Stimulated activated CD8-positive, alpha-beta memory T cell treated with anti-CD3 and anti-CD28 coated beads, Interleukin-15, amount 100 ng/mL, for 4 hours (primary cell): ENCODE measurements around the gene RRP15.

ENCODE experiments used
- DNase-seq, 2 donors: peaks; one replicate each; pipeline ENCODE4 v3.0.0-alpha.2; 2020; ENCODE audit warnings: low read depth in 2 of 2

The RRP15 gene

DNA sequence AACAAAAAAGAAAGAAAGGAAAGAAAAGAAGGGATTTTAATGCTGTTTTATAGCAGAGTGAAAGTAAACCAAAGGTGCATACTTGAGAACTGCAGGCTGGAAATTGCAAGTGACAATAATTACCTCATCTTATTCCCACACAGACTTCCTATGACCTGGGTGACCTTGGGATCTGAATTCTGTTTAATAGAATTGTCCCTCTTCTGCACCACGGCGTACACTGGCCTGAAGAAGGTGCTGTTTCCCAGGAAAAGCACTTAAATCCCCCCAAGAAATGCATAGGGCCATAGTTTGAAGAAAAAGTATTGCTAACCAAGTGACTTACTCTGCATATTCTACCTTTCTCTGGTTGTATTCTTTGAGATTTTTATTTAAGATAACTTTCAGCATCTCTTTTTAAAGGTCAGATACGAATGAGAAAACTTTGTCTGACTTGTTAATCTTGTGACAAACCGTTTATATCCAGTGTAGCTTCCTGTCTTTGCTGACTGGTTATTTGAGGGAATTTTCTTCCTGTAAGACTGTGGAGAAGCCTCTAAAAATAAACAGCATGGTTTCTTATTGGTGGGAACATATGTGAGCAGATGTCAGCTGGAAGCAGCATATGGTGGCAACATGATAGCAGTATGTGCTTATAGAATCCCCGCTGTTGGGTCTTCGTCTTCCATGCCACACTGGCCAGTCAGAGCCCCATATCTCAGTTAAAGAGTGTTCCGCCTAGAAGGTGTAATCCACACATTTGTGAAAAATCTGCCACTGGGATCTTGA is 76.4 kb downstream of the RRP15 start:
- no peak for DNase-seq

DNA sequence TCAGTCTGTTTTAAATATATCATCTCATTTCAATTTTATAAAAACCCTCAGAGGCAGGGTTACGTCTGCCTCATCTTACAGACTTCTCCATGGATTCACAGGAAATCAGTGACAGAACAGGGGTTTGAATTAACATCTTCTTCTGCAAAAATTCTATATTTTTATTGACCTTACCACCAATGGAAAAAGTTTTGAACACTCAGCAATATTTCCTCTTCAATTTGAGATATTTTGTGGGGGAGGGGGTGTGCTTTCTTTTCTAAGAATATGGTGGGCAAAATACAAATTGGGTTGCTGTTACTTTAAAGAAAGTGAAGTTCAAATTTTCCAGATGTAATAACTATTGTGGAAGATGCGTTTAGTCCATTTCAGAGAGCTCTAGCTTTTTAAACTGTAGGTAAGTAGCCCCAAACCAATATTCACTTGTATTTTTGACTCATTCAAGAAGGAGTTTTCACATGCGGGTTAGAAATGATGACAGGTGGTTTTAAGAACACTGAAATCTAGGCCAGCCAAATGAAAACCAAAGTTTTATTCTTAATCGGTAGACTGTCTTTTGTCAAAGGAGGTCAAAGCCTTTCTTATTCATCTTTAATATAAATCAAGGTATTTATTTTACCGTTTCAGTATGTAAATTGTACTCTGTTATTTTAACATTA is 77.5 kb downstream of the RRP15 start:
- DNase-seq = no peak

DNA sequence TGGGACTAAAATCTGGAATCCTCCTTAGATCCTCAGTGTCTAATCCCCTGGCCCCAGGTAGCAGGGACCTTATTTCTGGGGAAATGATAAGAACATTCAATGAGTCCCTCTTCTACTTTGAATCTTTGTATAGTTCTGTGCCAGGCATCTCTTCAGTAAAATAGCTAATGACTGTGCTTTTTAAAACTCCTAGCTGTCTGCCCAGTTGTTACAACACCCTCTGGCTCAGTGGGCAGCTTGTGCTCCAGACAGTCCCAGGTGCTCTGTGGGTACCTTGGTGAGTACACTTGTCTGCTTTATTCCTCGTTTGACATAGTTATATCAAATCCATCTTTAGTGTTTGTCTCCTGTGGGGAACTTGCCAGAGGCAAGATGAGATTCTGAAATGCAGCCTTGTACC is 78.0 kb downstream of the RRP15 start:
- no peak for DNase-seq

DNA sequence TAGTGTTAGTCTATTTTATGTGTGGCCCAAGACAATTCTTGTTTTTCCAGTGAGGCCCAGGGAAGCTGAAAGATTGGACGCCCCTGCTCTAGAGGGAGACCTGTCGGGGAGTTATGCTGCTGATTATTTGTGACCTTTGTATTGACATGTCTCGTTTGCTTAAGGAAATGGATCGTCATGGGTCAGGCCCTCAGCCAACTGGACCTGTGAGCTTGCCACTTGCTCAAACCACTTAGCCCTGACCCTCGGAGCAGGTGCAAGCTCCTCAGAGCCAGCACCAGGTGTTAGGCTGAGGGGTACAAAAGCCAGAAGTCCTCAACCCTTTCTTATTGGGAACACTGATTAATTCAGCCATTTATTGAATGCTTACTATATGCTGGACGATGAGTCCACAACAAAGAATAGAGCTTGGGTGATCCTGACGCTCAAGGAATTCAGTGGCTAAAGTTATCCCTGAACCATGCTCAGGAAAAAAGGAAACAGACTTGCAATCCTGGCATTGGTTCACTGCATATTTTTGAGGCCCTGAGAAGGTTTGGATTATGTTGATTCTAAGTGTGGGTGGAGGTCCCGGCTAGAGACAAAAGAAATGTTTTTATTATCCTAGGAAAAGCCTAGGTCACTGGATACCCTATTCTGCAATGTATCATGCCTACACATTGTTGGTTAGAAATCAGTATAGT is 79.1 kb downstream of the RRP15 start:
- DNase-seq = no peak

DNA sequence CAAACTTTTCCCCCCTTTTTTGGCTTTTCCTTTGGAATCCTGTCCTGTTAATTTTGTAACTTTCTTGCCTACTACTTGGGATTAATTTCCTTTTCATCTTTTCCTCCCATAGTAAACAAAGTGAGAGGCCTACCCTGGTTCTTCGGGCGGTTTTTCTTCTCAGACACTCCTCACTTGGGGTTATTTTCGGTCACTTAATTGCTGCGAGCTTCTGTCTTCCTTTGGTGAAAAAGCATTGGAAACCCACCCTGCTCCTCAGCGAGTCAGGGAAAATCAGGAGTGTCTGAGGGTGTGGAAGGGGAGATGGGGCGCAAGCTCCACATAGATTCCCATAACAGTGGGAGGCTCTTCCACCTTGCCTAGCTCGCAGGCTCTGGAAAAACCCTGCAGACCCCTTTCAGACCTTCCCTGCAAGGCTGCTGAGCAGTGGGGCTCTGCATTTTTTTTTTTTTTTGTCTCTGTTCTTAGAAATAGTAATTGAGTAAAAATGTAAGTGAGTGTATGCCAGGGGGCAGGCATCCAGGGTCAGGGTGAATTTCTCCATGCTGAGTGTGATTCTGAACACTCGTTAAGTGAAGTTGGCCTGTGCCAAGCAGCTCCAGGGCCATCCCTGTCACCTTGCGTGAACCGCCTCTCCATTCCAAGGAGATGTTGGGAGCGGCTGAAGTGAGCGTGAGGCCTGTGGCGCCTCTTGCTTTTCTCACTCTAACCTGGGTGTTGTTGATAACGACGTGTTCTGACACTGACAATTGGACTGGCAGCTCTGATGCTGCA is 80.3 kb downstream of the RRP15 start:
- no peak for DNase-seq

DNA sequence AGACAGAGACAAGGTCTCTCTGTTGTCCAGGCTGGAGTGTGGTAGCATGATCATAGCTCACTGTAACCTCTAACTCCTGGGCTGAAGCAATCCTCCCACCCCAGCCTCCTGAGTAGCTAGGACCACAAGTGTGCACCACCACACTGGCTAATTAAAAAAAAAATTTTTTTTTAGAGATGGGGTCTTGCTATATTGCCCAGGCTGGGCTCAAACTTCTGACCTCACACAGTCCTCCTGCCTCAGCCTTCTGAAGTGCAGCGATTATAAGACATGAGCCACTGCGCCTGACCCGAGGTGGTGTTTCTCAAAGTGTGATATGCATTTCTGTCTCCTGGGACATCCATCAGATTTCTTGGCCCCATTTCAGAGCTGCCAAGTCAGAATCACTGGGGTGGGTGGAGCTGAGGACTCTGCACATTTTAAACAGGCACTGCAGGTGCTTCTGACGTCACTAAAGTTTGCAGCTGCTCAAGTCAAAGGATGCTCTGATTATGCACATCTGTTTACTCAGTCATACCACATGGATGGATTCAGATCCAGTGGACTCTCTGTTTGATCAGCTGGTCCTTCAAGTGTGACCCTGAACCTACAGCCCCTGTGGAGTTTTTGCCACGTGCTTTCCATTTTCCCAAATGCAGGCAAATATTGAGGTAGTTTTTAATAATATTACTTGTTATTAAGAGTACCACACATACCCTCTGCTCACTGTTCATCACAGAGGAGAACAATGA is 81.4 kb downstream of the RRP15 start:
- DNase-seq = no peak

DNA sequence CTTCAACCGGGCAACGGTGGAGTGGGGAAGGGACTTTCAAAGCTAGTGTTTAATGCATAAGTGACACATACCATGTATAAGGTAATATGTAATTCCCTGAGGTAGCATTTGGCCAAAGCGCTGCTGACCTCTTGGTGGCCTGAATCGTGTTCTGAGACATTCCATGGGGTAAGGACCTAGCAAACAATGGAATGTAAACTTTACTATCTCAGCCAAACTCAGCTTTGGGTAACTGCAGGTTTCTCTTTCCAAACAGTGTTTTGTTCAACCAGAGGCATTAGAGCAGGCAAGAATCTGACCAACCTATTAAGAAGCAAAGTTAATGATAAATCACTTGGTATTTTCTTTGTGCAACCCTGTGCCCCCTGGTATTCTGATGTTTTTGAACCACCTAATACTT is 82.0 kb downstream of the RRP15 start:
- no peak for DNase-seq

DNA sequence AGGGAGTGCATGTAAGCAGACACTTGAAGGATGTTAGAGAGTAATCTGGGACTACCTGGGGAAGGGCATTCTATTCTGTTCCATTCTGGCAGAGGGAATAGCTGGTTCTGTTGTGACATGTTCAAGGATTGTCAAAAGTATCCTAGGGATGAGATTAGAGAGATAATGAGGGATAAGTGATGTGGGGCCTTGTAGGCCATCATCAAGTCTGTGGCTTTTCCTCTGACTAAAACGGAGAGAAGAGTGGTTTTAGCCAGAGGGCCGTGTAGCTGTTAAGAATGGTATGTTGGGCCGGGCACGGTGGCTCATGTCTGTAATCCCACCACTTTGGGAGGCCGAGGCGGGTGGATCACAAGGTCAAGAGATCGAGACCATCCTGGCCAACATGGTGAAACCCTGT is 83.6 kb downstream of the RRP15 start:
- no peak for DNase-seq

DNA sequence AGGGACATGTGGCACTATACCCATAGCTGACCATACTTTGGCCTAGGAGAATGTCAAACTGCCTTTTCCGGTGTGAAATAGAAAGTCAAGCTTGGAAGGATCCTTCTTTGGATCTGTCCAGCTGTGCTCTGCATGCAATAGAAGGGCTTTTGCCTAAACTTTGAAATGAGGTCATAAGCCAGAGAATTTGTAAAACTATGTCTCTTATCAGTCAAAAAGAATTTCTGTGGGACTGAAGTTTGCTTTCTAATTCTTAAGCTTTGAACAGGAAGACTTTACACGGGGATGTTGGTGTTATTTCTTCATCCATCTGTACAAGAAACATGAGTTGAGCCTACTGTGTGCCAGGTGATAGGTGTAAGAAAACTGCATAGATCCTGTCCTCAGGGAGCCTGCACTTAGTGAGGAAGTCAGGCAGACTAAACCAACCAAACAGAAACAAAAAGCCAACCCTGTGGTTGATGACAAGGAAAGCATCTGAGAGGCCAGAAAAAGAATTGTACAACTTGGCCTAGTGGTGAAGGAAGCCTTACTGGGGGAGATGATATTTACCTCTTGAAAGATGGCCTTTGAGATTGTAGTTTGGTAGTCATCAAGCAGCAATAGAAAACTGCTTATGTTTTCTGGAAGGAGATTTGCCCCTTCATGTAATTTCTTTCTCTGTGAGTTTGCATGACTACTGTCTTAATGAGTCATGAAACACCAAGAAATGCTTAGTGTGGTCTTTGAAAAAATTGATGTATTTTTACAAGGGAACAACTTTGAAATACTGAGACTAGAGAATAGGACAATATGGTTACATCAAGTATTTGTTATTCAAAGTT is 84.8 kb downstream of the RRP15 start:
- no peak for DNase-seq

DNA sequence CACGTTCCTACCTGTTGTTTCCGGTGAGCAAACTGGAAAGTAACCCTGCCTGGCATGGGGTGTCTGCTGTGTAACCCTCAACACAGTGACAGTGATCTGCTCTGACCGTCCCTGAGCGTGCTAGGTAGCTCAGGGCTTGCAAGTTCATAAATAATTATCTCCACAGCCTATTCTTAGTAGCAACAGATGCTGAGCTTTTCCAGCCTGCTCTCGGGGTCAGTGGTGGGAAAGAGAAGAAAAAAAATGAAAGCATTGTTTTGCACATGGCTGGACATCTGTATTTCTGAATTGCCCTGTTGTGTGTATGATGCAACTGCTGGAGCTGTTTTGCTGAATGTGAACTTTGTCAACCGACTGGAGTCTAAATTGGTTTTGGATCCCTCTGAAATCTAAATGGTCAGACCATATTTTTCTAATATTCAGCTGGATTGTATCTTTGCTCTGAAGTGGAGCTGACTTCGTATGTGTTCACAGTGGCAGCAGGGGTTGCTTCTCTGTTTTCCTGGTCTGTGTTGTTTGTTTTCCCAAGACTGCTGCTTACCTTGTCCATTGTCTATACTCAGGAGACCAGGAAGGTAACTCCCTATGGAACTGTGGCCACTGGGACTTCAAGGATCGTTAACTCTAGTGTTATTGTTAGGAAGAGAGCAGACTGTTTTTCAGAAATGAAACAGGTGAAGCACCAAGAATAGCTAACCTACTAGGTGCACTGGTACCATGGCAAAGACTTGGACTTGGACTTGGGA is 87.0 kb downstream of the RRP15 start:
- no peak for DNase-seq

DNA sequence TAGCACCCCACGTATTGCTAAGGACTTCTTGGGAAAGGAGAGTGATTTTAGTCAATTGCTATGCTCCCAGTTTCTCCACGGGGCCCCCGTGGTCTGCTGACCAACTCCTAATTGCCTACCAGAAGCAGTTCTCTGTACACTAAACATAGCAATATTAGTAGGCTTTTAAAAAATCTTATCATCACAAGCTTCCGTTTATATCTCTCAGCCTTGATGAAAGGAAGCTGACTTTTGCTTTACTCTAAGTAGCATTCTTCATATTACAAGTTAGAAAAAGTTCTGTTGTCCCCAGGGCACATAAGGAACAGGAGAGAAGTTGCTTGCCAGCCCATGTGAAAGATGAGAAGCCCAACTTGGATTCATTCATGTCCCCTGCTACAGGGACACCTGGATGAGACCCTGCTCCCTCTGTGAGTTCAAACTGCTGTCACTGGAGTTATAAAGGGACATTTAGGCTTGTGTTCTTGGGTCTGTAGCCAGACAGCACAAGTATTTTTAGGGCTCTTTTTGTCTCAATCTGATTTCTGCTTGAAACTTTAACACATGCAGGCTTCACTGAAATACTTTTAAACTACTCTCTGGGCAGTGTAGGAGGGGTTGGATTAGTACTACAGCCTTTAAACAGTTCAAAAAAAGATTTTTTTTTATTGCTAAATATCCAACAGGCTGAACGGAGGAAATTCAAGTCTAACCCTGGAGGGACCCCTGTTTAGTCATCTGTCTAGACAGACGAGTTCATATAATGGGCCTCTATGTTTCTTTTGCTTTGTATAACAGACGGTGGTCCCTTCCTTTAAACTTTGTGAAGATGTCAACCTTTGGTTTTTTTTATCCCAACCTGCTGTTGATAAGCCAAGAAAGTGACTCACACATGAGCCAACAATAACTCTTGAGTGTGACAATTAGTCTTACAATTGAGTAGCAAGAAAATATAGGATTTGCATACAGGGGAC is 89.6 kb downstream of the RRP15 start:
- no peak for DNase-seq

DNA sequence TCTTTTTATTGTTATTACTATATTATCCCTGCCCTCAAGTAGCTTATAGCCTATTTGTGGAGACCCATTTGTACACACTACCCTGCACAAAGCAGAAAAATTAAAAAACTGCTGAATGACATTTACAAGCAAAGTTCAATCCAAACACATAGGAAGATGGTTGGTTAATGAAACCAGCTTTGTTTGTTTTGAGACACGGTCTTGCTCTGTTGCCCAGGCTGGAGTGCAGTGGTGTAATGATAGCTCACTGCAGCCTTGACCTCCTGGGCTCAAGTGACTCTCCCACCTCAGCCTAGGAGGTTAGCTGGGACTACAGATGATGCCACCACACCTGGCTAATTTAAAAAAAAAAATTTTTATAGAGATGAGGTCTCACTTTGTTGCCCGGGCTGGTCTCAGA is 91.6 kb downstream of the RRP15 start:
- DNase-seq = no peak

DNA sequence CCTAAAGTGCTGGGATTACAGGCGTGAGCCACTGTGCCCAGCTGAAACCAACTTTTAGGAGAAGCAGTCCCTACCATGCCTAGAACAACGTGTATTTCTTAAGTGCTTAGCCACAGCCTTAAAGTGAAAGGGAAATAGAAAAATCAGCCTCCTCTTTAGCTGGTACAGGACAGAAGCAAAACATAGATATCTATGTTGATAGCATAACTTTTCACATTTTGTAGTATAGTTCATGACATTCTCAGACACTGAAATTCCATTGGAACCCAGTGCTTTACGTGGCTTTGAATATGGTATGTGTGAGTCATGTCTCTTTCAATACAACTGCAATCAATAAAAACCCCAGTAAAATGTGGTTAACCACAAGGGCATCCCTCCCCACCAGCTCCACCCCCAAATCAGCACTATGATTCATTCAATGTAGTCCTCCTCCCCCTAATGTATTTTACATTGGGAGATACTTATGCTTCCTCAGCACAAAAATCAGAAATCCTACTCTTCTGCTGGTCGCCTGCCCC is 92.1 kb downstream of the RRP15 start:
- peak; percentile 17 to 27 for DNase-seq

DNA sequence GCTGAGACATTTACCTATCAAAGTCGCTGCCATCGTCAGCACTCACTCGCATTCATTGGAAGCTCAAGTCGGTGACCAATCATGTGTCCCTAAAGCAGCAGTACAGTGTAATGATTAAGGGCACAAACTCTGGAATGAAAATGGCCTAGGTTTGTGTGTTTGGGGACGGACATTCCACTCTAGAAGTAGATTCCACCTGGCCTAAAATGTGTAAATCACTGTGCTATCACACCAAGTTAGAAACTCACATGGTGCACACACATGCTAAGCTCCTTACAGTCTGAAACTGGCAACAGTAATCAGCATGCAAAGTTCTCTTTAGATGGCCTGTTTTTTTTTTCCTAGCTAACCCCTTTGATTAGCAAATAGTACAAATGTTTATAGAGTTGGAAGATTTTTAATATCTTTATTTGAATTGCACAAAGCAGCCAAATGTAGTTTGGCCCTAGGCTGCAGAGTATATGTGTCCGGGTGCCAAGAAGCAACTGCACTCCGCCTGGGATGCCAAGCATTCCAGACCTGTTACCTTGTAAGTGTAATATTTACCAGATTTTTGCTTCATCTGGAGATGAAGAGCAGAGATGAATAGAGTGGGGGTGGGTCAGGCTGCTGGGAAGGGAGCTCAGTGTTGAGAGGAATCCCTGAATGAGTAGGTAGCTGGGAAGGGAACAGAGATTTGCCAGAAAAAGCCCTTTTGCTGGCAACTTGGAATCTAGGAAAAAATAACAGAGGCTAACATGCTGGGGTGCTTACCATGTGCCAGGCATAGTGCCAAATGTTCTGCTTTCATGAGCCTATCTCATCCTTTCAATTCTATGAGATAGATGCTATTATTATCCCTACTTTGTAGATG is 95.3 kb downstream of the RRP15 start:
- no peak for DNase-seq

DNA sequence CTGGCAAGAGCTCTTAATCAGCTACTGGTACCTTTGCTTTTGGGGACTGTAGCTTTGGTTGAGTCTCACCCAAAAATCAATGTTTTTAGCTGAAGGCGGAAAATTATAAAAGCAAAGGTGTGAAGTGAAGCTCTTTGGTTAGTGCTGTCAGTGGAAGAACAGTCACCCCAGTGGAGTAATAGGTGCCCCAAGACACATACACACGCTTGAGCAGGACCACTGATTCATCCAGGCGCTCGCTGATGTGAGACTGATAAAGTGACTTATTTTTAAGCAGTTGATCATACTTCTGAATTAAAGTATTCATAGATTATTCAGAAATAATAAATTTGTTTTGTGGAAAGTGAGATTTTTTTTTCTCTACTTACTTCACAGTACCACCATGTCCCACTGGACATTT is 97.2 kb downstream of the RRP15 start:
- DNase-seq = no peak

DNA sequence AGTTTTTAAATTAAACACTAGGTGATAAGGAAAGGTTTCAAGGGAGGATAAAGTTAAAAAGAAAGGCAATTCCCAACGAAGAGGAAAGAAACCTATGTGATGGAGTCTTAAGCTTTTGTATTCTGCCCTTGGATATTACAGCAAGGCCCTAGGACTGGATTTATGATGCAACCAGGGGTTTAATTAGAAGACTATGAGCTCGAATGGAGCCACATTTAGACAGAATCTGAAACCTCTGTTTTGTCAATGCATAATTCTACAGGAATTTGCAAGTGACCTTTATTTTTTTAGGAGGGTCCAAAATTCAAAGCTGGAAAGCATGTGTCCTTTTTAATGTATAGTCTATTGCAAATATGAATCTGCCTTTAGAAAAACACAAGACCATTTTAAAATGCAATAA is 98.0 kb downstream of the RRP15 start:
- DNase-seq = no peak

DNA sequence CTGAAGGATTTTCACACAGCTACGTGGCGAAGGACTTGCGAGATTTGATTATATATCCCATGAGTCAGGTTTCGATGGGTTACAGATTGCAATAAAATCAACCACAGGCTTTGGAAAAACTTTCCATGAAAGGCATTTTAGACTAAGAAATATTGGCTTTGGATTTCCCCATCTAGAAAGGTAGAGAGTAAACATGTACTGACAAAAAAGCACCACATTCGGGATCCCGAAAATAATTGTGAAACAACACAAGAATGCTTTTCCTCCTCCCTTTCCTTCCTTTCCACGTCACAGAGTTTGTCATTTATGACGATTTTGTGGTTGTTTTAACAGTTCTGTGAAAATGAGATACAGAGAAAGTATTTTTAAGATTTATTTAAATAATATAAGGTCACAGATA is 98.6 kb downstream of the RRP15 start:
- DNase-seq = no peak

DNA sequence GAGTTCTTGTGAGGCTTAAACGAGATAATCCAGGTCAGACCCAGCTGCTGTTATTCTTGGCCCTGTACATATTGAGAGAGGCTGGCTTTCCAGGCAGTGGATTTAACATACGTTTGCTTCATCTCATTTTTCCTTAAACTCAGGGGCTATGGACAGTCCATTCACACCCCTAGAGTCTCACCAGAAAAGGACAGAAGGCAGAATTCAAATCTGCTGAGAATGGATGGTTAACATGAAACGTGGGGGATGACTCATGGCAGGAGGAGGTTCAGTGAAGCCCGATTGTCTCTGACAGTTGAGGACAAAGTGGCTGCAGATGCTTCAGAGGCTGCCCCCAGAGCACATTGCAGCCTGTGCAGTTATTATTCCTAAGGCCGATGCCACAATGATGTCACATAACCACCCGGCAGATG is 99.5 kb downstream of the RRP15 start:
- no peak for DNase-seq
